HG02623 (cell line): ENCODE data around the gene GGT5.
"Not testable (repeated sequence)": the region's sequence is repeated elsewhere in the genome, so short reads cannot be mapped to it uniquely, and the experiment has no call there.

Source experiments
- ATAC-seq: cut with Tn5 transposase; IDR thresholded peaks from one replicate; pipeline ENCODE4 v1.9.1; 2021; ENCODE audit warnings: moderate library complexity; ENCODE audit not compliant: unreplicated experiment

Gene GGT5, protein sequence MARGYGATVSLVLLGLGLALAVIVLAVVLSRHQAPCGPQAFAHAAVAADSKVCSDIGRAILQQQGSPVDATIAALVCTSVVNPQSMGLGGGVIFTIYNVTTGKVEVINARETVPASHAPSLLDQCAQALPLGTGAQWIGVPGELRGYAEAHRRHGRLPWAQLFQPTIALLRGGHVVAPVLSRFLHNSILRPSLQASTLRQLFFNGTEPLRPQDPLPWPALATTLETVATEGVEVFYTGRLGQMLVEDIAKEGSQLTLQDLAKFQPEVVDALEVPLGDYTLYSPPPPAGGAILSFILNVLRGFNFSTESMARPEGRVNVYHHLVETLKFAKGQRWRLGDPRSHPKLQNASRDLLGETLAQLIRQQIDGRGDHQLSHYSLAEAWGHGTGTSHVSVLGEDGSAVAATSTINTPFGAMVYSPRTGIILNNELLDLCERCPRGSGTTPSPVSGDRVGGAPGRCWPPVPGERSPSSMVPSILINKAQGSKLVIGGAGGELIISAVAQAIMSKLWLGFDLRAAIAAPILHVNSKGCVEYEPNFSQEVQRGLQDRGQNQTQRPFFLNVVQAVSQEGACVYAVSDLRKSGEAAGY

DNA sequence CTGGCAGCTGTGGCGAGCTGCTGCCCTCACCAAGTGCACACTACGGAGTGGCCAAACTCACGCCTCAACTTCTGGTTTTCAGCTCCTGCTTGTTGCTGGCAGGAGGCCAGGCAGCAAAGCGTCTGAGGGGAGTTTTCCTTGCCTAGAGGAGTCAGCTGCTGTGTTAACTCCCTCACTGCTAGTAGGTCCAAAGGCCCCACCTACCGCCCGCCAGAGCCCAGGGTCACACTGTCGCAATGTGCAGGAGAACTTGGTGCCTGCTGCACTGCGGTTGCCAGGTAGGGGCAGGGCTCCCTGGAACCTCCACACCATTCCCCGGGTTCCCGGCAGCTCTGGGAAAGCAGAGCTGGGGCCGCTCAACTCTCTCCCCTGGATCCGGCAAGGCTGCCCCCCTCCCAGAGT is at the start of gene GGT5:
Gene GGT5, minus strand, starts transcription at position 53 of the 402 bp plus-strand sequence. CDS start 357 bp downstream, outside the sequence.
- not testable (repeated sequence) for ATAC-seq

DNA sequence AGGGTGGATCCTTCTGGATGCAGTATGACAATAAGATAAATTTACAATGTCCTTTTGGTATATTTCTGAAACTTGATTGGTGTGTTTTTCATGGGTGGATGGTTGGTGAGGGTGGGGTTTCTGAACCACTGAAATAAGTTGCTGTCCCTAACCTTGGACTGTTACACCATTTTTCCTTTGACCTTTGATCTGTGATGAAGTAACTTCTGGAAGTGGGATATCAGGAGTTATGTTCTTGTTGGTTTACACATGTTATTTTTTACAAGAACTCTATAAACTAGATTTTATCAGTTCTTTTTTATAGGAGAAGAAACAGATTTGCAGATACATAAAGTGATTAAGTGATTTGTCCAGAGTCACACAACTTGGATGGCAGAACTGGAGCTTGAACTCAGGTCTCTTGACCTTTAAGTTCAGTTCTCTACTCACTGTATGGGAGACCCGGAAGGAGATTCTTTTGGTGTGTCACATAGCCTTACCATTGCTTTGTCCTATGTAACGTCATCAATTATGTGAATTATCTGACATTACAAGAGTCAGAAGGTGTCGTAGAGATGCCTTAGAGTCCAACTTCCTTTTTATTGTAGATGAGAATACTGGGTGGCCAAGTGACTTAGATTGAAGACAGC is 47.4 kb upstream of the GGT5 start:
- ATAC-seq, result not testable (repeated sequence)

DNA sequence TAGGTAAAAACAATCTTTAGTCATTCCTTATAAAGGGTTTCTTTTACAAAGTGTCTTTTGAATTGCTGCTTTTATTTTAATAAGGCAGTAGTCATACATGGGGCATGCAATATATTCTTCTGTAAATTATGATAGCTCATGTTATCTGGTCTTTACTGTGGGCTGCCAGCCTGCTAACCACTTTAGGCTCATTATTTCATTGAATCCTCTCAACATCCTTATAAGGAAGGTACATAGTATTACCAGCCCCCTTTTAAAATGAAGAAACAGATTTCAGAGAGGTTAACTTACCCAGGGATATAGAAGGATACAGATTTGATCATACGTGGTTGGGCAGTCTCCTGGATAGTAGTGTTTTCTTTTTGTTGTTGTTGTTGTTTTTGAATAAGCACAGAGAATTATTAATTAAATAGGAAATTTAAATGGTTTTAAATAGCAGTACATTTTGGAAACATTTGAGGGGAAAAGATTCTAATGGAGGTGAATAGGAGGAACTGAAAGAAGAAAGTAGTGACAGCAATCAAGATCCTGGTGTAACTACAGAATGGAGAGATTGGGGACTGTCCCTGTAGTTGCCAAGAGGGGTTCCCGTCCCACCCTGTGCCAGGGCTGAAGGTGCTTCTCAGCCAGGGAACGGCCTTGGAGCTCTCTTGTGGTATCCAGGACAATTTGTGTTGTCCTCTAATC is 46.8 kb upstream of the GGT5 start:
- ATAC-seq, result no peak

DNA sequence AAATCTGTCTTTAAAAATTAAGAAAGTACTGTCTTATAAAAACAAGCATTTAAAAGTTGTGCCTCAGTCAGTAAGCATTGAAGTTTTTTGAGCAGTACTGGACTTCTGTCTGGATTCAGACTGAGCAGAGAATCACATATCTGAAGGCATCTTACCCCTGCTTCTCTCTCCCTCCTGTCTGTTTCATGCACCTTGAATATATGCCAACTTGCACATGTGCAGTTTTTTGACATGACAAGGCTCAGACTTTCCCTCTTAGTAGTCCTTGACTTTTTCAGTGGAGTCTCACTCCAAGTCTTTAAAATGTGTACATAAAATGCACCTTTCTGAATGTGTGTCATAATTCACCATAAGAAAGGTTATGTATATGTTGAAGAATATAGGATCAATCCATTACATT is 45.6 kb upstream of the GGT5 start:
- no peak for ATAC-seq

DNA sequence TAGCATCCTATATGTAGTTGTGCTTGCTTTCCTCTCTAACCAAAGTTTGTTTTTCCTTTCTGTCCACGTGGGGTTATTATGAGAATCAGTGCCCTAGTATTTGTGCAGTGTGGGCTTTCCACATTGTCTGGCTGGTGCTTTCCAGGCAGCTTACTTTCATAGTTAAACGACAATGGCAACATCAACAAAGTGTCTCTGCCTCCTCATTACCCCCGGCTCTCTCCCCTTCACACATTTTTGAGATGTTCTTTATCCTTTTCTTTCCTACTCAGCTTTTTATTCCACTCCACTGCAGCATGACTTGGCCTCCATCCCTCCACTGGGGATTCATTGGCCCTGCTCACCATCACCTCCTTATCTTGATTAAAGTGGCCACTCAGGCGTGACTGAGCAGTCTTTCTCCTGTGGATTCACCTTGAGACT is 44.9 kb upstream of the GGT5 start:
- ATAC-seq, result no peak

DNA sequence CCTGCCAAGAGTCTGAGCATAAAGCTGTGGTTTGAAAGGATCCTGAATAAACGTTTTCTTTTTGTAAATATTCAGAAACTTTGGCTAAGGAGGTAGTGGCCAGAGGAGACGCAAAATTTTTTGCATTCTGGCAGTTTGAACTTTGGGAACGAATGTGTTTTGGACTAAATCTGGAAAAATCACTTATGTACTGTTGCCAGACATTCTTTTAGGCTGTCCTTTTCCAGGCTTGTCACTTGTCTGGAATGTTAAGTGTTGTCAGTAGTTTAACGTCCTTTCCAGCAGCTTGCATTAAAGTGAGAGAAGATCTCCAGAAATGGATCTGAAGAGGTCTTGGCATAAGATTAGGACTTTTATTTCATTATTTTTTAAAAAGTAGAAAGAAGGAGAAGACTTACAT is 44.2 kb upstream of the GGT5 start:
- no peak for ATAC-seq

DNA sequence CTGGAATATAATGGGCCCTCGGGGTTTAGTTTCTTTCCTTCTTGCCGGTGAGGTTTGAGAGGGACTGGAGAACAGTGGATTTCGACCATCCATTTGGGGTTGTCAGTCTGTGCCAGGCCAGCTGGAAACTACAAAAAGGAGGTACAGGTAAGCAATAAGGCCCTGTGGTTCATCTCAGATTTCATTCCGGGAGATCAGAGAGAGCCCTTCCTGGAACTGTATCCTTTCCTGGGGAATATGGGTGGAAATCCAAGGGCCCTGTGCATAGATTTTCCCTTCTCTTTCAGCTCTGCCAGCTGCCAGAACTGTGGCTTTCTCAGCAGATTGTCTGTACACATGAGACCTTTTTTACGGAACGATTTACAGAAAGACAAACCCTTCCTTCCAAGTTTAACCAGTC is 42.9 kb upstream of the GGT5 start:
- ATAC-seq, result not testable (repeated sequence)

DNA sequence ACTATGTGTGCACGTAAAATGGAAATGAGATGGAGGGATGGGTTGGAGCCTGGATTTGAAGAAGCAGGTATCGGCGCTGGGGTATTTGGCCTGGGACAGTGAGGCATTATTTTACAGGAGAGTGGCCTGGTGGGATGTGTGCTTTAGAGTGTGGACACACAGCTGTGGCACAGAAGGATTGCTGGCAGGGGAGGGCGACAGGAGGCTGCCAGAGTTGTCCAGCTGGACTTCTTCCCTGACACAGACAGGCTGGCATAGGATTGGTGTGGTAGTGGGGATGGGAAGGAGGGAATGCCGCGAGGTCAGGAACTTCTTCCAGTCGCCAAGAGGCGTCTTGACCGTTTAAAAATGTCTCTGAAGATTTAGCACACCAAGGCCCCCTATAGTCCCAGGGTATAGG is 42.3 kb upstream of the GGT5 start:
- ATAC-seq, result not testable (repeated sequence)

DNA sequence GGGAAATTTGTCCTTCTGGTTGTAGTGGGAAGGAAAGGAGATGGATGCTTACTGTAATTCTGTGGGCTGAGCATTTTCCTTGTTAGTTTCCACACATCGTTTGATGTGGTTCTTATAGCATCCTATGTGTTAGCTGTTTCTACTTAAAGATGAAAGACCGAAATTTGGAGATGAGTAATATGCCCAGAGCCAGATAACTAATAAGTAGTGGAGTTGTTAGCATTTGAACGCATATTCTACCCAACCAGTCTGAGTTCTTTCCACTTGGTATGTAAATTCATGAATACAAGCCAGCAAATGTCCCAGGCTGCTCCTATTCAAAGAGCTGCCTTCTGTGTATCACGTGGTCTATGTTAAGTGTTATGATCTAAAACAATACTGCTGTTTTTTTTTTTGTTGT is 40.4 kb upstream of the GGT5 start:
- no peak for ATAC-seq

DNA sequence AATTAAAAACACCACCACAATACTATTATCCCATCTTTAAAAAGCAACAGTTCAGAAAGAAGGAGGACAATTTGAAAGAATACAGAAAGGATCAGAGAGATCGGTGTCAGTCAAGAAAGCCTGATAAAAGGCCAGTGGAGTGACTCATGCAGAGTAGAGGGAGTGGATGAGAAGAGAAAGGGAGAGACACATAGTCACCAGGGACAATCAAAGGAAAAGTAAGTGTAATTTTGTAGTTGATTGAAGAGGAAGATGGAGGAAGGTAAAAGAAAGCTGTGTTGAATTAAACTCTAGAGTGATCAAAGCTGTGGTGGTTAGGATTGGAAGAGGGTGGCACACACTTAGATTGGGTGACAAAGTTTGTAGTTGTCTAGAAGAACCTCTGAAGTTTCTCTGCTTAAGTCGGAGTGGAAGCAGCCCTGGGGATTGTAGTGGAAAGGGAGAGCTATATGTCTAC is 39.9 kb upstream of the GGT5 start:
- ATAC-seq, result no peak

DNA sequence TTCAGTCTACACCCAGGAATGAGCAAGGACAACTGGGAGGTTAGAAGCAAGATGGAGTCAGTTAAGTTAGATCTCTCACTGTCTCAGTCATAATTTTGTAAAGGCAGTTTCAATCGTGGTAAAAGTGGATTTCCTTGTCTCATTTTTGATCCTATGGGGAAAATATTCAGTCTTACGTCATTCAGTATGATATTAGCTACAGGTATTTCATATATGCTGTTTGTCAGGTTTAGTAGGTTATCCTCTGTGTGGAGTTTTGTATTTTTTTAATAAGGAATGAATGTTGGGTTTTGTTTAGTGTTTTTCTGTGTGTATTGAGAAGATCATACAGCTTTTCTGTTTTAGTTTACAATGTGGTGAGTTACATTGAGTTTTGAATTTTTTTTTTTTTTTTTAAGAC is 37.5 kb upstream of the GGT5 start:
- no peak for ATAC-seq

DNA sequence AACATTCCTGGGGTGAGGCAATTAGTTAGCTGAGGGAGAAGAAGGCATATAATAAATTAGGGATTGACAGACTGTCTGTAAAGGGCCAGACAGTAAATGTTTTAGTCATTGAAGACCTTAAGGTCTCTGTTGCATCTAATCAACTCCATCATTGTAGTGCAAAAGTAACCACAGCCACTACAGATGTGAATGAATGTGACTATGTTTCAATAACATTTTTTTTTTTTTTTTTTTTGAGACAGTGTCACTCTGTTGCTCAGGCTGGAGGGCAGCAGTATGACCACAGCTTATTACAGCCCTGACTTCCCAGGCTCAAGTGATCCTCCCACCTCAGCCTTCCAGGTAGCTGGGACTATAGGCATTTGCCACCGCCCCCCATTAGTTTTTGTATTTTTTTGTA is 35.5 kb upstream of the GGT5 start:
- ATAC-seq, result not testable (repeated sequence)

DNA sequence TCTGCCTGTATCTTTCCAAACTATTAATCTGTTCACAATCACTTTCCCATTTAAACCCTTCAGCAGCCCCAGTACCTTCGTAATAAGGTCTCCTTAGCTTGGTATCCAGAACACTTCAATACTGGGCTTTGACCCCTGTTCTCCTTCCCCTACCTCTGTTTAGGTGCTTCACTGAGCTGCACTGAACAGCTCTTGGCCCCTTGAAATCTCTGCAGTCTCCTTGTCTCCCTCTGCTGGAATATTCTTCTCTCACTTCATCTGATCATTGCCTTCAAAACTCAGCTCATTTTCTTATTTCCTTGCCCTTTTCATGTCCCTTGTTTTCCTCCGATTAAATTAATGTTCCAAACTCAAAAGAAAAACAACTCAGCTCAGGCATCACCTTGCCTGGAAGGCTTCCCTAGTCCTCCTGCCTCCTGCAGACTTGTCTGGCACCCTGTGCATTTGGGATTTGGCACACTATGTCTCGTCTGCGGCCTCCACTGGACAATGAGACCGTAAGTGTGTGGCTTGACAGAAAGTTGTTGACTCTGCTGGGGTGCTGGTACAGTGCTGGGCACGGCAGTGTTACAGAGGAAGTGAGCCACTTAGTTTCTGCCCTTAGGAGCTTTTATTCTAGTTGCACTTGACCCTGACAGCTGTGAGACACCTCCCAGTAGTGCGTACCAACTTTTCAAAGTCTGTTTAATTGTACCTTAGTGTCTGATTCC is 30.0 kb upstream of the GGT5 start:
- not testable (repeated sequence) for ATAC-seq

DNA sequence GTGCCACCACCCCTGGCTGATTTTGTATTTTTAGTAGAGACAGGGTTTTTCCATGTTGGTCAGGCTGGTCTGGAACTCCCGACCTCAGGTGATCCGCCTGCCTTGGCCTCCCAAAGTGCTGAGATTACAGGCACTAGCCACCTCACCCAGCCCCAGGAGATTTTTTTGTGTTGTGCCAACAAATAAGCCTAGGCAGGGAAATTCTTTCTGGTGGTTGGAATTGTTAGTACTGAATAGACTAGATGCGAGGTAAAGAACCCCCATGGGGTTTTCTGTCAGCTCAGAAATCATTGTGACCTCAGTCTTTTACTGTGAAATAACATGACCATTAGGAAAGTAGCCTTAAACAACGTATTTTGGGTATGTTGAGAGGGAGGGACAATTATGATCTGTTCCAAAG is 29.0 kb upstream of the GGT5 start:
- ATAC-seq, result not testable (repeated sequence)

DNA sequence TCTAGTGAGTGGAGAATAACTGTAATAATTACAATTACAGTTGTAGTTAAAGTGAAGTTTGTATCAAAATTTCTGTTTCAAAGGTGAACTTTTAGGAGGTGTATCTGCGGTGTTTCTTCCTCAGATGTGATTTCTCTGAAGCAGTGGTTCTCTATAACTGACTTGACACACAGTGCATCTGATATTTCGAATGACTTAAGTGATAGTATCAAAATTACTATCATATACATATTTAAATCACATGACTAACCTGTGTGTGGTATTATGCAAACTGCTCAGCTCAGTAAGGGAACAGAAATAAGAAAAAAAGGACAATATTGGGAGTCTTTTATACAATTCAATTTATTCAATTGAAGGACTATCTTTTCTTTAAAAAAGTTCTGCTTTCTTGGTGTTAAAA is 28.1 kb upstream of the GGT5 start:
- ATAC-seq, result not testable (repeated sequence)

DNA sequence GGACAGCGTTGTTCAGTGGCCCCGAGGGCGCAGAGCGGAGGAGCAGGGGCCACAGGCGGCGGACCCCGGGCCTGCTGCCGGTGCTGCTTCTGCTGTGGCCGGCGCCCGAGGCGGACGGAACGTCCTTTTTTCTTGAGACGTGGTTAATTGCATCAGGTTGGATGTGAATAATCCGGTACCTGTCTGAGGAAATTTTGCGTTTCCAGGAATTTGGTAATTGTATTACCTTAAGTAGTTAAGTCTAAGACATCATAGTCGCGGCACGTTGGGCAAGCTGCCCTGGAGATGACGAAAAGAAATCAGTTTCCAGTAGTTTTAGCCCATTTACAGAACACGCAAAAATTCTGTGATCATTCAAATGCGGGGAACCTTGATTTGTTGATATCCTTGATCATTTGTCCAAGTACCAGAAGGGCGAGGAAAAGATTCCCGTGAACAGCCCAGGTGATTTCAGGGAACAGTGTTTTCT is 26.5 kb upstream of the GGT5 start:
- peak; percentile 13 for ATAC-seq

DNA sequence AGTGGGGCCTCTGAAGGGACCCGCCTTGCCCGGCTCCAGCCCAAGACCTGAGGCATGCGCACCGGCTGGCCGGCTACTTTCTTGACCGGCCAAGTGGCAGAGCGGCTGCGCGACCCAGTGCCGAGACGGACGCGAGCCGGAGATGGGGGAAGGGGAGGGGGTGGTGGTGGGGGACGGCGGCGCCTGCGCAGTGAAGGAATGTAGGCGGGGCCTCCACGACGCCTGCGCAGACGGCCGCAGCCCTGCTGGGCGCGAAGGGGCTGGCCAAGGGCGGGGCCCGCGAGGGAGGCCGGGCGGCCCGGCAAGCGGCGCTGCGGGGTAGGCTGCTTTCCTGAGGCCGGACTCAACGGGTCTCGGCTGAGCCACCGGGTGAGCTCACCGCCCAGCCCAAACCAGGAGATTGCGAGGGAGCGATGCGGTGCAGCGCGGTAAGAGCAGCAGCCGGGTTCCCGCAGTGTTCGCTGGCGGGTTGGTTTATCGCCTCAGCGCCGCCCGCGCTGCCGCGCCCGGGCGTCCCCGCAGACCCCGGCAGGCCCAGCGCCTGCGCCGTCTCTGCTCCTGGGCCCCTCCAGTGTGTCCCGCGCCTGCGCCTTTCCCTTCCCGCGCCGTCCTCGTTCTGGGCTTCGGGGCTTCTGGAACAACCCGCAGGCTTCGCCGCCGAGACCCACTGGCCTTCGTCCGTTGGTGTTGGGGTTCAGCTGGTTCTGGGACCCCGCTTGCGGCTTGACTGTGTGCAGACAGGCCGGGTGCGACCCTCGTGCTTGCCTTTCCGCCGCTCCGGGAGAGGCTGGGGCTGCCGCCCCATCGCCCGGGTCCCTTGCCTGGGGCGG is 25.9 kb upstream of the GGT5 start, which contains the start of gene SPECC1L:
Gene SPECC1L, plus strand, starts transcription at position 276 of the 830 bp plus-strand sequence. CDS start 31,401 bp downstream, outside the sequence.
- ATAC-seq, result peak; percentile 82

DNA sequence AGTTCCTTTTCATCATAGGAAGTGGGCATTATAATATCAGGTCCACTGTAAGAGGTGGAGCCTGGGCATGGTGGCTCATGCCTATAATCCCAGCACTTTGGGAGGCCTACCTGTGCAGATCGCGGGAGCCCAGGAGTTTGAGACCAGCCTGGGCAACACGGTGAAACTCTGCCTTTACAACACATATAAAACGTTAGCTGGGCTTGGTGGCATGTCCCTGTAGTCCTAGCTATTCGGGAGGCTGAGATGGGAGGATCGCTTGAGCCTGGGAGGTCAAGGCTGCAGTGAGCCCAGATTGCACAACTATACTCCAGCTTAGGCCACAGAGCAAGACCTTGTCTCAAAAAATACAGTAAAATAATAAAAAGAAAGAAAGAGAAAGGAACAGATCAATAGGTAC is 21.6 kb upstream of the GGT5 start:
- not testable (repeated sequence) for ATAC-seq

DNA sequence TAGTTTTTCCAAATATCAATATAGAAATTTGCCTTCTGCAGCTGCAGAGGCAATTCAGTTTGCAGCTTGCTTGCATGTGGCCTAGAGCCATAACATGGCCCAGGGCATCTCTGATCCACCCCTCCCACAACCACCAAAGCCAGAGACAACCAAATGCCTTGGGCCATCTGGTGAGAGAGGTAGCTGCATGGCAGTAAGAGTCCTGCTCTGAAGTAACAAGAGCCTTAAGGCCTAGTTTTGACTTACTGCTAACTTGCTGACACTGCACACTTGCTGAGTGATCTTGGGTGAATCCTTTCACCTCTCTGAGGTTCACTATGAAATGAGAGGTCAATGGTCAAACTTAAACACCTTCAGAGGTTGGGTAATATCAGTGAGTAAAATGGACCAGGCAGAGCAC is 20.9 kb upstream of the GGT5 start:
- ATAC-seq, result no peak
